Left ventricle myocardium inferior (tissue), 1 donor: ENCODE results near the gene PGAM1. TPM values are rescaled to one million over a fixed set of nuclear protein-coding genes. Genes with fewer than 3 reads are reported as not detected.
"Not testable (repeated sequence)": the region's sequence is repeated elsewhere in the genome, so short reads cannot be mapped to it uniquely, and the experiment has no call there.

Experiments used
- DNase-seq: peaks from one replicate; pipeline ENCODE4 v3.0.0-alpha.2; 2020
- H3K27ac ChIP-seq: fragments of 200-600 bp; replicated peaks from 2 replicates; pipeline ENCODE4 v1.8.0; 2021
- H3K27me3 ChIP-seq: fragments of 200-600 bp; 2 replicates; pipeline ENCODE4 v1.8.0; 2021; ENCODE audit warnings: low read depth
- H3K36me3 ChIP-seq: fragments of 200-600 bp; 2 replicates; pipeline ENCODE4 v1.8.0; 2021
- H3K4me1 ChIP-seq: fragments of 200-600 bp; 2 replicates; pipeline ENCODE4 v1.8.0; 2021
- H3K4me3 ChIP-seq: fragments of 200-600 bp; 2 replicates; pipeline ENCODE4 v1.8.0; 2021; ENCODE audit warnings: mild to moderate bottlenecking, moderate library complexity
- H3K9me3 ChIP-seq: fragments of 200-600 bp; replicated peaks from 2 replicates; pipeline ENCODE4 v1.8.0; 2021
- CTCF ChIP-seq: fragments of 200-600 bp; IDR thresholded peaks from 2 replicates; pipeline ENCODE4 v1.8.0; 2021; ENCODE audit warnings: antibody characterized with exemption, mild to moderate bottlenecking, borderline replicate concordance
- intact Hi-C: fragments of 100-400 bp; cut with micrococcal nuclease; formaldehyde crosslinking; loops from one replicate; pipeline ENCODE4 v1.11.0; 2022
- total RNA-seq: library from RNA; stranded (reverse); fragmentation: NEBNext Ultra II Directional; extraction: Animal tissue kit (Norgen Biotek cat#: 25700); gene quantifications from one replicate; pipeline ENCODE4 v1.2.1, GENCODE V29; 2021
- donor health status: DM: no; HTN: yes; CAD: no; lungs with severe emphysema.

Gene PGAM1
- total RNA-seq, 1 donor from 2014 or later: 233 TPM

DNA sequence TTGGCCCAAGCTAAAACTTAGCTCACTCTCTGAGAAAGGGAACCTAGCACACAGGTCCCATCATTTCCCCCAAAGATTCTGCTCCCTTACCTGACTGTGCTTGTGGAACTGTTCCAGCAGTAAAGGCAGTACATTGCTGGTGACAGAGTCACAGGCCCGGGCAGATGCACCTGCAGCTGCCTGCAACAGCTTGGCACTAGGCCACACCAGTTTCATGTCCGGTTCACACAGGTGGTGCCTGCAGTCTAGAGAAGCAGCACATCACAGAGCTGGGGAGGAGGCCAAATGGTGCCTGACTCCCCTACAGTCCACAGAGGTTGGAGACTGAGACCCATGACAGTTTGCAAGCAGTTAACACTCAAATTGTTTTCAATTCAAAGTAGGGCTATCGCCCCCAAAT is 42.2 kb downstream of the PGAM1 start:
- Histone ChIP-seq H3K27ac (peak overlapping the region; percentile 51), H3K36me3 (peaks cover 93% of the 10 kb centered on the region)
- intact Hi-C loops: loop anchor here (5.0 kb wide), 1 partner anchor 84 kb away; no protein-coding TSS in a partner anchor

GRCh38 chr10:97468781-97469180 is 42.8 kb downstream of the PGAM1 start:
- not testable (repeated sequence) for H3K27me3 ChIP-seq, H3K4me3 ChIP-seq, DNase-seq, H3K9me3 ChIP-seq
- Histone ChIP-seq H3K27ac (peak overlapping the region; percentile 51), H3K4me1 (peaks cover 32% of the 10 kb centered on the region), H3K36me3 (peaks cover 93% of the 10 kb centered on the region)
- intact Hi-C loops: loop anchor here (5.0 kb wide), 1 partner anchor 84 kb away; no protein-coding TSS in a partner anchor

More for the DNA sequence above, 42.2 kb downstream of the PGAM1 start:
- no peaks in the 10 kb centered on the region for H3K9me3 ChIP-seq
- peaks cover 38% of the 10 kb centered on the region for H3K4me1 ChIP-seq
- H3K4me3 ChIP-seq: no peak overlapping the region
- no peaks in the 10 kb centered on the region for H3K27me3 ChIP-seq
- TF ChIP-seq CTCF: no peak
- no peak for DNase-seq

DNA sequence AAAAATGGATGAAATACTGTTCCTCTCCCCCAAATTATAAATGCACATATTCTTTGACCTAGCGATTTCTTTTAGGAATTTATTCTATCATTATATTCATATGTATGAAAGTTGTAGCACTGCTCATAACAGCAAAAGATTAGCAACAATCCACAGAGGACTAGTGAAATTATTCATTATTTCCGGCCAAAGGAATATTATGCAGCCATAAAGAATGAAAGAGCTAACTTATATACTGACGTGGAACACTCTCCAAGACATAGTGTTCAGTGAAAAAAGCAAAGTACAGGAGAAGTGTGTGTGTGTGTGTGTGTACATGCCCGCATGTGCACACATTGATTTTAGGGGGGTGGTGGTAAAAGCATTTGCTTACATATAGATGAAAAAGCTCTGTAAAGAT is 48.9 kb downstream of the PGAM1 start:
- DNase-seq: no peak
- no peaks in the 10 kb centered on the region for H3K9me3 ChIP-seq
- H3K27ac ChIP-seq: no peak overlapping the region
- peaks cover 18% of the 10 kb centered on the region for H3K4me1 ChIP-seq
- intact Hi-C loops: no loop called here
- H3K4me3 ChIP-seq: no peak overlapping the region
- H3K36me3 ChIP-seq: peaks cover 98% of the 10 kb centered on the region
- no peaks in the 10 kb centered on the region for H3K27me3 ChIP-seq
- TF ChIP-seq CTCF: no peak

DNA sequence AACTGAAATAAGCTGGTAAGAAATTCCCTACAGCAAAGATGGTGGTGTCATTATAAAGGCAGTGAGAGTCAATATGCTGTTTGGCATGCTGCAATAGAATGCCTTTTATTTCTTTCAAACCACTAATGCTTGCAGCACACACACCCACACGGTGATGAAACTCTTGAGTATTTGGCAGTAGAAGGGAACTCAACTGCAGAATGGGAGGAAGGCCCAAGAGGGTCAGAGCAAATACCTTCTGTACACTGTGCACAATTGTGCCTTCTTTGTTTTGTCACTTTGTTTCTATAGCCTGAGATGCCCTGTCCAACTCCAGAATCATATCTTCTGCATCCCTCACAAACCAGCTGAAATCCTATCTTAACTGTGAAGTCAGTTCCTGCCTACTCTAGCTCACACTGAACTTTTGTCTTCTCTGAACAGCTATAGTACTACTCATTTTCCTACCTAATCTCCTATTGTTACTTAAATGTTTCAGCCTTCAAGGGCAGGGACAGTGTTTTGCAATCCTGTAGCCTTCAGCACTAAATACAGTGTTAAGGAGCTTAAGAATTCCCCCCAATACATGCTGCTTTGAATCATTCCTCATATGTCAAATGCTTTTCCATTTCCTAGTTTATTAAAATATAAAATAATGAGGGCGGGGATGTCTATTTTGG is 50.1 kb downstream of the PGAM1 start:
- H3K36me3 ChIP-seq: peaks cover 98% of the 10 kb centered on the region
- no peak for TF ChIP-seq CTCF
- no peaks in the 10 kb centered on the region for H3K9me3 ChIP-seq
- no peak for DNase-seq
- intact Hi-C loops: no loop called here
- H3K4me3 ChIP-seq: no peak overlapping the region
- H3K27me3 ChIP-seq: no peaks in the 10 kb centered on the region
- H3K4me1 ChIP-seq: peaks cover 23% of the 10 kb centered on the region
- peak overlapping the region; percentile 50 for H3K27ac ChIP-seq

DNA sequence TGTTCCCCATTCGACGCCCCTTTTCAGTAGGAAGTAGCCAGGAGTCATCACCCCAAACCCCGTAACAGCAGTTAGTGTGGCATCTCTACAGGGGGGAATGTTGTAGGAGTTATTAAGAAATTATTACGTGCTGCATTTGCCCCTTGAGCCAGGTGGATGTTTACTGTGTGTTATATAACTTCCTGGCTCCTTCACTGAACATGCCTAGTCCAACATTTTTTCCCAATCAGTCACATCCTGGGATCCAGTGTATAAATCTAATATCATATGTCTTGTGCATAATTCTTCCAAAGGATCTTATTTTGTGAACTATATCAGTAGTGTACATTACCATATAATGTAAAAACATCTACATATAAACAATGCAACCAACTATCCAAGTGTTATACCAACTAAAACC is 53.4 kb downstream of the PGAM1 start:
- Histone ChIP-seq H3K36me3 (peaks cover 76% of the 10 kb centered on the region), H3K4me1 (peaks cover 51% of the 10 kb centered on the region)
- H3K4me3 ChIP-seq, intact Hi-C loops, H3K27me3 ChIP-seq, H3K27ac ChIP-seq, H3K9me3 ChIP-seq, DNase-seq: not testable (repeated sequence)

DNA sequence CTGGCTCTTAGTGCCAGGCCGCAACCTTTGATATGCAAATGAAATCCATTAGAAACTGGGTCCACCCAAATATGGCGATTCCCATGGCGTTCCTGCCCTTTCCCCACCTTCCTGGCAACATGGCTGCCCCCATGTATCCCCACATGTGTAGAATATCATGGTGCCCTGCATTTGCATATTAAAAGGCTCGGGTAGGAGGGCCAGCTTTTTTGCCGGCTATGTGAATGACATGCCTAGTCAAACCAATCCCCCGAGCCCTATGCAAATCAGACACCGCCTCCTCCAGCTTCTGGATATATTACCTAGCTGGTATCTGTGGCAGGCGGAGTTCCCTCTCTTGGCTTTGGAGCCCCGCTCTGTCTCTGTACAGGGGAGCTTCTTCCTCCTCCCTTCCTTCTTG is 53.9 kb downstream of the PGAM1 start:
- Histone ChIP-seq H3K27ac (no peak overlapping the region), H3K36me3 (peaks cover 71% of the 10 kb centered on the region), H3K4me1 (peaks cover 51% of the 10 kb centered on the region), H3K4me3 (no peak overlapping the region), H3K27me3 (no peaks in the 10 kb centered on the region), H3K9me3 (no peaks in the 10 kb centered on the region)
- TF ChIP-seq CTCF: no peak
- no peak for DNase-seq
- intact Hi-C loops: no loop called here
